Measurements from ENCODE around the gene TOM1L1. TPM values are rescaled to one million over a fixed set of nuclear protein-coding genes. Genes with fewer than 3 reads are reported as not detected.

TOM1L1 gene
- total and polyA plus RNA-seq, 8 donors, result 33.8 to 59.4 (median 49.5) TPM

DNA sequence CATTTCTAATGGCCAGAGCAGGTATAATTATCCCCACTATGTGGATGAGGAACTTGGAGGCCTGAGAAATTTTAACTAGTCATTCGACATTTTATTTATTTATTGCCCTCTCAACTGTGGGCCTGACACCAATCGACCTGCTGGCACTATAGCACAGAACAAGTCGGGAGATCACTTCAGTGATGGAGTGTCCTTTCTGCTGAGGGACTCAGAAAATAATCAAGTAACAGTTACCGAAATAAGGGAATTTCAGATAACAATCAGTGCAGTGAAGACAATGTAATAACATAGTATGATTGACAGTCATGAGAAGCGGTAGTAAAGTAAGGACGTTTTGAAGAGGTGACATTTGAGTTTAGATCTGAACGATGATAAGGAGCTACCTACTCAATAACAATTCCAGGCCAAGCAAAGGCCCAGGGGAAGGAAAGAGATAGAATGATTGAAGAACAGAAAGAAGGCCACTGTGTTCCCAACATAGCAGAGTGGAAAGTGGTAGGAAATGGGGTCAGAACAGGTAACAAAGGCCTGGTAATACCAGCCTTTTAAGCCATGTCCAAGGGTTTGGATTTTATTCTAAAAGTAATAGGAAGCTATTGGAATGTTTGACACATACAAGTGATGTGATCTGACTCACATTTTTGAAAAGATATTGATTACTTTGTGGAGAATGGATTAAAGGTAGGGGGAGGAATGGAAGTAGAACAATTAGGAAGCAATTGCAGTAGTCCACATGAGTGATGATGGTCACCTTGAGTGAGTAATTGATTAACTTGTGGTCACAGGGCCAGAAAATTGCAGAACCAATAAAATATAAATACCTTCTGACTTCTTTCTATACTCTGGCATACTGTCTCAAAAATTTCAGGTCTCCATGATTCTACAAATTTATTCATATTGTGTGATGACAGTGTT lies 69.3 kb downstream of the TOM1L1 start:
- TF ChIP-seq, protein P1, sequence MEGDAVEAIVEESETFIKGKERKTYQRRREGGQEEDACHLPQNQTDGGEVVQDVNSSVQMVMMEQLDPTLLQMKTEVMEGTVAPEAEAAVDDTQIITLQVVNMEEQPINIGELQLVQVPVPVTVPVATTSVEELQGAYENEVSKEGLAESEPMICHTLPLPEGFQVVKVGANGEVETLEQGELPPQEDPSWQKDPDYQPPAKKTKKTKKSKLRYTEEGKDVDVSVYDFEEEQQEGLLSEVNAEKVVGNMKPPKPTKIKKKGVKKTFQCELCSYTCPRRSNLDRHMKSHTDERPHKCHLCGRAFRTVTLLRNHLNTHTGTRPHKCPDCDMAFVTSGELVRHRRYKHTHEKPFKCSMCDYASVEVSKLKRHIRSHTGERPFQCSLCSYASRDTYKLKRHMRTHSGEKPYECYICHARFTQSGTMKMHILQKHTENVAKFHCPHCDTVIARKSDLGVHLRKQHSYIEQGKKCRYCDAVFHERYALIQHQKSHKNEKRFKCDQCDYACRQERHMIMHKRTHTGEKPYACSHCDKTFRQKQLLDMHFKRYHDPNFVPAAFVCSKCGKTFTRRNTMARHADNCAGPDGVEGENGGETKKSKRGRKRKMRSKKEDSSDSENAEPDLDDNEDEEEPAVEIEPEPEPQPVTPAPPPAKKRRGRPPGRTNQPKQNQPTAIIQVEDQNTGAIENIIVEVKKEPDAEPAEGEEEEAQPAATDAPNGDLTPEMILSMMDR (IDR thresholded peaks at IDR 0.05), result no peak
- H3K4me3 ChIP-seq, result peak overlapping the region; percentile 66 to 93
- H3K27me3 ChIP-seq, result no peaks in the 10 kb centered on the region
- ATAC-seq (no peak), DNase-seq (no peak)
- H3K36me3 ChIP-seq, result no peaks in the 10 kb centered on the region
- H3K27ac ChIP-seq, result peak overlapping the region; percentile 86 to 90
- H3K9me3 ChIP-seq, result no peaks in the 10 kb centered on the region
- intact Hi-C loops (cut with DNase I), result no loop called here
- peaks cover 12 to 22% of the 10 kb centered on the region in 2 donors for H3K4me1 ChIP-seq

DNA sequence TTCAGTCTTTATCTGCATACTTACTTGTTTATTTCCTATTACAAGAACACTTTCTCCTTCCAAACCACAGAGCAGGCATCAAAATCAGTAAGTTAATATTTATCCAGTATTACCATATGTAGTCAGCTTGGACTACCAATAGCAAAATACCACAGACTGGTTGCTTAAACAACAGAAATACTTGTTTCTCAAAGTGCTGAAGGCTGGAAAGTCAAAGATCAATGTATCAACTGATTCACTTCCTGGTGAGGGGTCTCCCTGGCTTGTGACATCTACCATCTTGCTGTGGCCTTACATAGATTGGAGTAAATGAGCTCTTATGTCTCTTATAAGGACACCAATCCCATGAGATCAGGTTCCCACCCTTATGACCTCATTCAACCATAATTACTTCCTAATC lies 70.5 kb downstream of the TOM1L1 start:
- Histone ChIP-seq H3K36me3 (no peaks in the 10 kb centered on the region), H3K4me1 (peaks cover 12 to 21% of the 10 kb centered on the region in 2 donors), H3K9me3 (no peaks in the 10 kb centered on the region), H3K27me3 (no peaks in the 10 kb centered on the region), H3K27ac (no peak overlapping the region), H3K4me3 (no peak overlapping the region)
- no peak for ATAC-seq
- no peak for DNase-seq
- TF ChIP-seq, protein P1 (IDR thresholded peaks at IDR 0.05), result no peak
- intact Hi-C loops (cut with DNase I), result no loop called here

DNA sequence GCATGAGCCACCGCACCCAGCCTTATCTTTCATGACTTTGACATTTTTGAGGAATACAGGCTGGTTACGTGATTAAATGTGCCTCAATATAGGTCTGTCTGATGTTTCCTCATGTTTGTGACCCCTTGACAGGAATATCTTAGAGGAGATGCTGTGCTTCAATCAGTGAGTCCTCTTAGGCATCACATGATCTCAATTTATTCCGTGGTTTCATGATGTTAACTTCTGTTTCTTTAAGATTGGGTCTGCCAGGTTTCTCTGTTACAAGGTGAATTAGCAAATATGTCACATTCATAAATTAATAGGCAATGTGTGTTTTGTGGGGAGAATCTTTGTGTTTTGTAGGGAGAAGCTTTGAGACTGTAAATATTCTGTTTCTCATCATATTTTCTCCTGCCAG lies 71.2 kb downstream of the TOM1L1 start:
- H3K9me3 ChIP-seq, result no peaks in the 10 kb centered on the region
- TF ChIP-seq, protein P1 (IDR thresholded peaks at IDR 0.05), result no peak
- intact Hi-C loops (cut with DNase I), result no loop called here
- ATAC-seq, result no peak
- no peak overlapping the region for H3K4me3 ChIP-seq
- H3K4me1 ChIP-seq, result peaks cover 12 to 14% of the 10 kb centered on the region in 2 donors
- no peaks in the 10 kb centered on the region for H3K27me3 ChIP-seq
- H3K27ac ChIP-seq, result no peak overlapping the region
- no peaks in the 10 kb centered on the region for H3K36me3 ChIP-seq
- no peak for DNase-seq

DNA sequence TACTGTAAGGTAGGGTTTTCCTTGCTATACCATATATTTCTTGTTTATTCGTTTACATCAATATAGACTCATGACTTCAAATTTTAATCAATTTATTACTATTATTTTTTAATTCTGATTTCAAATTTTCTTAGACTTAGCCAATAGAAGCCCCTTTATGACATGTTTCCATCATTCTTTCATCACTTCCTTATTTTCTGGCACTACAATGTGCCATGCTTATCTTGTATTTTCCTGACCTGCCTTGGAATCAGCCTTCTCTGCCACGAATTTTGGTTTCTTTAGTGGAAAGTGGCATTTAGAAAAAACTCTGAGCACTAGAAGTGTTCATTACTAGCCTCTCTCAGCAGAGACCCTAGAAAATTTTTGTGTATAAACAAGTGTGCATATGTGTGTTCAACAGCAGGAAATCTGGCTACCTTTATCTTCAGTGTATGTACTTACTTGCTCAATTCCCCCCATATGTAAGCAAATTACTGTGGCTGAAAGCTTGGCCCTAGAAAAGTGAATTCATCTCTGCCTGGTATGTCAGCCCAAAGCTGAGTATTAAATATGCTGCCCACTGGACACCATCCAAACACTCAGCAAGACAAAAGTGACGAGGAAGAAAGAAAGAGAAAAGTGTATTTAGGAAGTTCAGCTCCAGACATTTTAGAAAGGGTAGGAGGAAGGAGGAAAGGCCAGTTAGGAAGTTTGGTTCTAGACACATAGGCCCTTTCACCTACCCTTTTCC lies 71.9 kb downstream of the TOM1L1 start:
- intact Hi-C loops (cut with DNase I), result no loop called here
- ATAC-seq, result no peak
- no peaks in the 10 kb centered on the region for H3K27me3 ChIP-seq
- H3K9me3 ChIP-seq, result no peaks in the 10 kb centered on the region
- no peak for DNase-seq
- peaks cover 8% of the 10 kb centered on the region in 2 donors for H3K4me1 ChIP-seq
- TF ChIP-seq, protein P1 (IDR thresholded peaks at IDR 0.05), result no peak
- no peaks in the 10 kb centered on the region for H3K36me3 ChIP-seq
- H3K4me3 ChIP-seq, result no peak overlapping the region
- H3K27ac ChIP-seq, result no peak overlapping the region

DNA sequence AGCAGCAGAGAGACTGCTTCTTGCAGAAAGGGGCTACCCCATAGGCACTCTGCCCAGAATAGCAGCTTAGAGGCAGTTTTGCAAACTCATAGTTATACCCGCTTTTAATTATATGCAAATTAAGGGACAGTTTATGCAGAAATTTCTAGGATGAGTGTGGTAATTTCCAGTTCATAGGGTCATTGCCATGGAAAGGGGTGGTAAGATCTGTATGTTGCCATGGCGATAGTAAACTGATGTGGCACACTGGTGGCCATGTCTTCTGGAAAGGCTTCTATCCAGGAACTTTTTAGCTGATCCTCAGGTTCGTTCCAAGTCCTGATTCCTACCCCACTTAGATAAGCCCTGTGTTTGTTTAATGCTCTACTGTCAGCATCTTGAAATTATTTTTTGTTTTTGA lies 74.1 kb downstream of the TOM1L1 start:
- no peak overlapping the region for H3K4me3 ChIP-seq
- DNase-seq, result no peak
- H3K27ac ChIP-seq, result no peak overlapping the region
- intact Hi-C loops (cut with DNase I), result no loop called here
- H3K9me3 ChIP-seq, result no peaks in the 10 kb centered on the region
- H3K36me3 ChIP-seq, result no peaks in the 10 kb centered on the region
- no peaks in the 10 kb centered on the region for H3K27me3 ChIP-seq
- H3K4me1 ChIP-seq, result peaks cover 1 to 7% of the 10 kb centered on the region in 2 donors
- no peak for ATAC-seq
- TF ChIP-seq, protein P1 (IDR thresholded peaks at IDR 0.05), result no peak

All from left lung (tissue), 10 donors.